A673 (cell line): Measurements from ENCODE around the gene DPM1. TPM values are rescaled to one million over a fixed set of nuclear protein-coding genes. Genes with fewer than 3 reads are reported as not detected.
A peak's percentile ranks its signal among the peaks of the same experiment; 100 is the strongest.

Source experiments
- BruUV-seq: library from RNA; stranded (reverse); fragments of 400-500 nt; replicated peaks from 2 replicates; lab custom pipeline; 2021; lab: Mats Ljungman, UMichigan
- CTCF ChIA-PET: fragments of 300-600 bp; sonication (Branson Sonifier 250); formaldehyde crosslinking; loops from one replicate; lab custom pipeline; 2022; ENCODE audit warnings: antibody characterized with exemption; lab: Charles Lee
- POLR2A ChIA-PET: fragments of 300-600 bp; sonication (Branson Sonifier 250); formaldehyde crosslinking; loops from one replicate; lab custom pipeline; 2022; ENCODE audit warnings: antibody characterized with exemption; ENCODE audit not compliant: low non-redundant PET; lab: Charles Lee
- DNase-seq: peaks from one replicate; pipeline ENCODE4 v3.0.0-alpha.2; 2015; ENCODE audit warnings: low spot score
- H3K27ac ChIP-seq: fragments of 200-600 bp; sonication (generic); 2 replicates; pipeline ENCODE4 v1.5.1; 2016; ENCODE audit warnings: mixed run types, low read depth, mild to moderate bottlenecking, mixed read lengths, antibody characterized with exemption, low read length; ENCODE audit not compliant: poor library complexity, severe bottlenecking
- H3K27me3 ChIP-seq: fragments of 200-600 bp; sonication (generic); replicated peaks from 2 replicates; pipeline ENCODE4 v1.6.1; 2017; ENCODE audit warnings: mixed run types, low read depth, mild to moderate bottlenecking, mixed read lengths, antibody characterized with exemption, low read length; ENCODE audit not compliant: insufficient read depth, poor library complexity
- H3K36me3 ChIP-seq: fragments of 200-600 bp; sonication (generic); 2 replicates; pipeline ENCODE4 v1.6.1; 2016; ENCODE audit warnings: mixed run types, mild to moderate bottlenecking, mixed read lengths, antibody characterized with exemption, low read length; ENCODE audit not compliant: insufficient read depth, poor library complexity, severe bottlenecking
- H3K4me1 ChIP-seq: fragments of 200-600 bp; sonication (generic); 2 replicates; pipeline ENCODE4 v1.6.1; 2017; ENCODE audit warnings: mixed run types, mild to moderate bottlenecking, mixed read lengths, antibody characterized with exemption, low read length; ENCODE audit not compliant: insufficient read depth, poor library complexity, severe bottlenecking
- H3K4me3 ChIP-seq: fragments of 200-600 bp; sonication (generic); 2 replicates; pipeline ENCODE4 v1.5.1; 2016; ENCODE audit warnings: low read depth, mixed run types, mild to moderate bottlenecking, mixed read lengths, low read length; ENCODE audit not compliant: poor library complexity, severe bottlenecking
- H3K9me3 ChIP-seq: fragments of 200-600 bp; sonication (generic); 2 replicates; pipeline ENCODE4 v1.6.1; 2016; ENCODE audit warnings: mixed run types, low read depth, mild to moderate bottlenecking, mixed read lengths, antibody characterized with exemption, low read length; ENCODE audit not compliant: poor library complexity, severe bottlenecking
- EZH2 ChIP-seq: fragments of 200-600 bp; sonication (generic); IDR thresholded peaks from 2 replicates; pipeline ENCODE4 v1.6.1; 2017; ENCODE audit warnings: borderline replicate concordance, low read depth, mild to moderate bottlenecking, mixed read lengths, antibody characterized with exemption, low read length; ENCODE audit not compliant: poor library complexity, severe bottlenecking
- intact Hi-C: fragments of 100-400 bp; cut with micrococcal nuclease; formaldehyde crosslinking; loops from one replicate; pipeline ENCODE4 v1.10.0; 2022; ENCODE audit not compliant: unreplicated experiment
- total RNA-seq: library from RNA; stranded (reverse); gene quantifications from 2 replicates; pipeline ENCODE4 v1.2.3, GENCODE V29; 2021
- TF ChIP-seq, protein P1 (sequence below): fragments of 300-800, 200-600 bp; sonication (generic); conservative IDR thresholded peaks from 2 replicates; pipeline ENCODE4 v1.5.1; 2017; ENCODE audit warnings: low read depth, mild to moderate bottlenecking, antibody characterized with exemption, low read length, moderate library complexity, mixed read lengths

Gene DPM1
- total RNA-seq, 1 experiment from 2014 or later = 65.5 TPM

GRCh38 chr20:50913690-50914375 lies 44.5 kb downstream of the DPM1 start:
- ChIA-PET POLR2A (no interaction called here), CTCF (interaction anchor here (1.8 kb wide), 1 partner anchor 15 kb away, joined by 4 read pairs; no protein-coding TSS in a partner anchor)
- H3K27ac ChIP-seq = no peak overlapping the region

GRCh38 chr20:50911716-50912115 lies 46.6 kb downstream of the DPM1 start:
- intact Hi-C loops = no loop called here
- Histone ChIP-seq H3K27me3 (no peaks in the 10 kb centered on the region), H3K4me3 (no peak overlapping the region), H3K4me1 (peaks cover 32% of the 10 kb centered on the region), H3K36me3 (peaks cover 30% of the 10 kb centered on the region), H3K9me3 (no peaks in the 10 kb centered on the region), H3K27ac (no peak overlapping the region)
- CTCF ChIA-PET = interaction anchor here (0.5 kb wide), 1 partner anchor 79 kb away, joined by 5 read pairs; no protein-coding TSS in a partner anchor
- no peak for DNase-seq
- POLR2A ChIA-PET = no interaction called here
- no peak for TF ChIP-seq EZH2
- TF ChIP-seq, protein P1, sequence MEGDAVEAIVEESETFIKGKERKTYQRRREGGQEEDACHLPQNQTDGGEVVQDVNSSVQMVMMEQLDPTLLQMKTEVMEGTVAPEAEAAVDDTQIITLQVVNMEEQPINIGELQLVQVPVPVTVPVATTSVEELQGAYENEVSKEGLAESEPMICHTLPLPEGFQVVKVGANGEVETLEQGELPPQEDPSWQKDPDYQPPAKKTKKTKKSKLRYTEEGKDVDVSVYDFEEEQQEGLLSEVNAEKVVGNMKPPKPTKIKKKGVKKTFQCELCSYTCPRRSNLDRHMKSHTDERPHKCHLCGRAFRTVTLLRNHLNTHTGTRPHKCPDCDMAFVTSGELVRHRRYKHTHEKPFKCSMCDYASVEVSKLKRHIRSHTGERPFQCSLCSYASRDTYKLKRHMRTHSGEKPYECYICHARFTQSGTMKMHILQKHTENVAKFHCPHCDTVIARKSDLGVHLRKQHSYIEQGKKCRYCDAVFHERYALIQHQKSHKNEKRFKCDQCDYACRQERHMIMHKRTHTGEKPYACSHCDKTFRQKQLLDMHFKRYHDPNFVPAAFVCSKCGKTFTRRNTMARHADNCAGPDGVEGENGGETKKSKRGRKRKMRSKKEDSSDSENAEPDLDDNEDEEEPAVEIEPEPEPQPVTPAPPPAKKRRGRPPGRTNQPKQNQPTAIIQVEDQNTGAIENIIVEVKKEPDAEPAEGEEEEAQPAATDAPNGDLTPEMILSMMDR = no peak
- BruUV-seq = no TSS peak

More at GRCh38 chr20:50913690-50914375, 44.5 kb downstream of the DPM1 start:
- peak; percentile 64 for DNase-seq
- H3K27me3 ChIP-seq = no peaks in the 10 kb centered on the region
- no peaks in the 10 kb centered on the region for H3K9me3 ChIP-seq
- no TSS peak for BruUV-seq
- intact Hi-C loops = no loop called here
- peaks cover 53% of the 10 kb centered on the region for H3K4me1 ChIP-seq
- H3K4me3 ChIP-seq = no peak overlapping the region
- TF ChIP-seq, protein P1 = no peak
- no peak for TF ChIP-seq EZH2
- H3K36me3 ChIP-seq = peaks cover 30% of the 10 kb centered on the region

DNA sequence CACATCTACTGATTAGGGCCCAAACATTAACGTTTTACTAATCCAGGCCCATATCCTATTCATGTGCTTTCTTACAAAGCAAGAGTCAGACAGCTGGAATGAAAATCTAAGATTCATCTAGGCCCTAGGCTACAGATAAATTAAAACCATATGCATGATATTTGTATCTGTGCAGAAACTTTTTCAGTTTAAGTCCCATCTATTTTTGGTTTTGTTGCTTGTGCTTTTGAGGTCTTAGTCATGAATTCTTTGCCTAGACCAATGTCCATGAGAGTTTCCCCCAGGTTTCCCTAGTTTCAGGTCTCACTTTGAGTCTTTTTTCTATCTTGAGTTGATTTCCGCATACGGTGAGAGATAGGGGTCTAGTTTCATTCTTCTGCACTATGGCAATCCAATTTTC lies 47.3 kb downstream of the DPM1 start:
- CTCF ChIA-PET = no interaction called here
- DNase-seq = no peak

More for the DNA sequence above, 47.3 kb downstream of the DPM1 start:
- intact Hi-C loops = no loop called here
- no TSS peak for BruUV-seq
- POLR2A ChIA-PET = no interaction called here
- peaks cover 25% of the 10 kb centered on the region for H3K4me1 ChIP-seq
- H3K4me3 ChIP-seq = no peak overlapping the region
- TF ChIP-seq, protein P1 = no peak
- no peak for TF ChIP-seq EZH2
- H3K9me3 ChIP-seq = no peaks in the 10 kb centered on the region
- H3K27me3 ChIP-seq = no peaks in the 10 kb centered on the region
- H3K27ac ChIP-seq = peak overlapping the region; percentile 41
- peaks cover 25% of the 10 kb centered on the region for H3K36me3 ChIP-seq
